Activated naive CD8-positive, alpha-beta T cell treated with anti-CD3 and anti-CD28 coated beads, Interleukin-2, amount 10 ng/mL, durations not matched to agents 7 days and 5 days (primary cell): ENCODE measurements around the gene DNAAF8. TPM values are rescaled to one million over a fixed set of nuclear protein-coding genes. Genes with fewer than 3 reads are reported as not detected.

Source experiments
- ATAC-seq: fragments of 150-1000 bp; cut with Tn5 transposase; one replicate; pipeline ENCODE4 v1.10.0; 2021; ENCODE audit warnings: low read depth, moderate library complexity
- POLR2A ChIA-PET: fragments of 350-600 bp; sonication (Branson Sonifier 250); formaldehyde crosslinking; loops from one replicate; lab custom pipeline; 2021; ENCODE audit warnings: antibody characterized with exemption; lab: Charles Lee
- DNase-seq: peaks from one replicate; pipeline ENCODE4 v3.0.0; 2021
- H3K27ac Mint-ChIP-seq: one replicate; pipeline ENCODE4 v1.8.0; 2022; ENCODE audit warnings: mild to moderate bottlenecking, mixed read lengths
- H3K27me3 Mint-ChIP-seq: one replicate; pipeline ENCODE4 v1.8.0; 2022; ENCODE audit warnings: mild to moderate bottlenecking, moderate library complexity, mixed read lengths
- H3K36me3 Mint-ChIP-seq: one replicate; pipeline ENCODE4 v1.8.0; 2021; ENCODE audit warnings: mild to moderate bottlenecking, mixed read lengths
- H3K4me1 Mint-ChIP-seq: one replicate; pipeline ENCODE4 v1.8.0; 2021; ENCODE audit warnings: mixed read lengths
- H3K4me3 Mint-ChIP-seq: one replicate; pipeline ENCODE4 v1.8.0; 2022; ENCODE audit warnings: mild to moderate bottlenecking, moderate library complexity, mixed read lengths
- H3K9me3 Mint-ChIP-seq: one replicate; pipeline ENCODE4 v1.8.0; 2021; ENCODE audit warnings: mixed read lengths
- total RNA-seq, 2 experiments: library from RNA; stranded (reverse); gene quantifications; one replicate each; pipeline ENCODE4 v1.2.3, GENCODE V29; 2021

Gene DNAAF8
- total RNA-seq, 2 experiments from 2014 or later = 0.23 TPM; not detected in 1

DNA sequence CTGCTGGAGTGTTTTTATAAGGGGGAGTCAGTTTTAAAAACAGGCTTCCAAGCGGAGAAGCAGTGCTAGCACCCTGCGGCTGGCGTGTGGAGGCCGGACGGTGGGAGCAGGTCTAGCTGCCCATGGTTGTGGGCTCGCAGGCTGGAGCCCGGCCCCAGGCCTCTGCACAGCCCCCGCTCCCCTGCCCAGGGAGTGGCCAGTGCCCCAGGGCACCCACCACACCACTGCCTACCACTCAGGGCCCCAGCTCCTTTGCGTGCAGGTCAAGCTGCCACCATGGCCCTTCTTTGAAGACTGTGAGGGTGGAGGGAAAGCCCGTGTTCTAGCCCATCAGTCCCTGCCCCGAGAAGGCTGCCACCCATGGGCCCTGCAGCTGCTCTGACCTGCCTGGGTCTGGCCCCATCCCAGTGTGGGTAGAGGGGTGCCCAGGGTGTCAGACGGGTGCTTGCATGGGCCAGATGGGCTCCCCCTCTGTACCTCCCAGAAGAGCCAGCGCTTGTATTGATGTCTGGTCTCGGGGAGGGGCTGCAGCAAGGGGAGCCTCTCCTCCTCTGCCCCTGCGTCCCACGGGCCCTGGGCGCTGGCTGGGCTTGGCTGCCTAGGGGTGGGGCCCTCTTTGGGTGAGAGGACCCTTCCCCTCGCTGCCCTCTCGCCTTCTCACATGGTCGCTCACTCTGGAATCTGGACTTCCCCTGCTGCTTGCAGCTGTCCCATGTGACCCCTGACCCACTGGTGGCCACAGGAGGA lies 42.5 kb upstream of the DNAAF8 start:
- no peaks in the 10 kb centered on the region for H3K9me3 Mint-ChIP-seq
- peak; percentile 31 for DNase-seq
- H3K4me1 Mint-ChIP-seq = peaks cover 12% of the 10 kb centered on the region
- H3K27me3 Mint-ChIP-seq = no peaks in the 10 kb centered on the region
- POLR2A ChIA-PET = interaction anchor here (1.2 to 3.5 kb wide), 3 partner anchors 10 to 42 kb away, joined by 8 to 22 read pairs (median 8); partner anchors contain the start of genes ANKS3 and DNAAF8
- H3K27ac Mint-ChIP-seq = peak overlapping the region; percentile 73
- H3K36me3 Mint-ChIP-seq = peaks cover 2% of the 10 kb centered on the region
- no peak for ATAC-seq
- peak overlapping the region; percentile 82 for H3K4me3 Mint-ChIP-seq

DNA sequence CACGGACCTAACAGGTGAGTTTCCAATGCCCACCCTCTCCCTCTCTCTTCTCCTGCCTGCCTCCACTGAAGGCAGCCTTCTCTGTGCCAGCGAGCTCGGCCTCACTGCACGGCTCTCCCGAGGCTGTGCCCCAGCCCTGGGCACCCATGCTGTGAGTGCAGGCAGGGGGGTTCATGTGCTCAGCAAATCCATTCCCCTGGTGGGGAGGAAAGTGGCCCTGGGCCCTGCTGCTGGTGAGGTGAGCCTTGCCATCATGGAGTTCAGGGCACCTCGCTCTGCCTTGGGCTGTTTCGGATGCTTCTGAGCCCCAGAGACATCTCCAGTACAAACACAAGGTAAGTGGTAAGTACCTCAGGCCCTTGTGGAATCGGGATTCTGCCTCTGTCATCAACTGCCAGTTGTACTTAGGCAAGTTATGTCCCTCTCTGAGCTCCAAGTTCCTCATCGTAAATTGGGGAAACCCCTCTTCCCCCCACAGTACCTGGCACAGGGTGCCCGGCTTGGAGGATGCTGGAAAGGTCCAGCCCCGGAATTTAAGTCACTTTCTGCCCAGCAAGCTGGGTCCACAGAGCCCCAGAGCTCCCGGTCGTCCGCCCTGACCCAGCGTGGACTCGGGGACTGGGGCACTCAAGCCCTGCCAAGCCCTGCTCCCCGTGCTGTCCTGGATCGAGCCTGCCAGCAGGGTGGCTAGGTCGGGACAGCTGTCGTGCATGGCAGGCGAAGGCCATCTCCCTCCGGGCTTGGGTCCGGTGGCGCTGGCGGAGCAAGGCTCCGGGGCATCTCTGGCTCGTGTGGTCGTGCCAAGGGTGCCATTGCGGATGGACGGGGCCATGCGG lies 41.7 kb upstream of the DNAAF8 start:
- no peaks in the 10 kb centered on the region for H3K27me3 Mint-ChIP-seq
- ATAC-seq (peak; percentile 15), DNase-seq (no peak)
- no peaks in the 10 kb centered on the region for H3K9me3 Mint-ChIP-seq
- POLR2A ChIA-PET = interaction anchor here (0.9 to 3.5 kb wide), 15 partner anchors 11 to 215 kb away, joined by 3 to 22 read pairs (median 5); partner anchors contain the start of genes ANKS3, DNAAF8 and ROGDI
- peaks cover 12% of the 10 kb centered on the region for H3K4me1 Mint-ChIP-seq
- H3K36me3 Mint-ChIP-seq = peaks cover 2% of the 10 kb centered on the region
- peak overlapping the region; percentile 83 for H3K27ac Mint-ChIP-seq
- peak overlapping the region; percentile 82 for H3K4me3 Mint-ChIP-seq

DNA sequence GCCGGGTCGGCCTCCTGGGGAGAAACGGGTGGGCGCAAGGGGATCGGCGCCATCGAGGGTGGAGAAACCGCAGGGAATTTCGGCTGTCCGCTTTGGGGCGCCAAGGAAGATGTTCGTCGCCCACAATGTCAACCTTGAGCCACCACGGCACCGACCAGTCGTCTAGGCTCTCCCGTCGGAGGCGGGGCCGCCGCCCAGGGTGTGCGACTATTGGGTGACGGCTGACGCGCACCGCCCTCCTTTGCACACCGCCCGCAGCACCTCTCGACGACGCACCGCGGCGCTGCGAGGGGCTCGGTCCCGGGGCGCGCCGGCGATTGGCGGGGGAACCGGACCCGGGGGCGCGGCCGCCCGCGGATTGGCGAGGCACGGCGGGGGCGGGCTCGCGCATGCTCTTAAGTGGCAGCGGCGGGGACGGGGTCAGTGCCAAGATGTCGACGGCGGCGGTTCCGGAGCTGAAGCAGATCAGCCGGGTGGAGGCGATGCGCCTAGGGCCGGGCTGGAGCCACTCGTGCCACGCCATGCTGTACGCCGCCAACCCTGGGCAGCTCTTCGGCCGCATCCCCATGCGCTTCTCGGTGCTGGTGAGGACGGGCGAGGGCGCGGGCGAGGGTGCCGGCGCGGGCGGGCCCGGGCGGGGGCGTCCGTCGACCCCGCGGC lies 40.9 kb upstream of the DNAAF8 start, which contains the start of gene NUDT16L1:
Gene NUDT16L1, plus strand, starts transcription at position 267 of the 660 bp plus-strand sequence. Its CDS starts 165 bp downstream, at position 432.
- POLR2A ChIA-PET = interaction anchor here (0.6 to 3.5 kb wide), 14 partner anchors 9 to 216 kb away, joined by 3 to 22 read pairs (median 4); partner anchors contain the start of genes ANKS3, DNAAF8 and ROGDI

DNA sequence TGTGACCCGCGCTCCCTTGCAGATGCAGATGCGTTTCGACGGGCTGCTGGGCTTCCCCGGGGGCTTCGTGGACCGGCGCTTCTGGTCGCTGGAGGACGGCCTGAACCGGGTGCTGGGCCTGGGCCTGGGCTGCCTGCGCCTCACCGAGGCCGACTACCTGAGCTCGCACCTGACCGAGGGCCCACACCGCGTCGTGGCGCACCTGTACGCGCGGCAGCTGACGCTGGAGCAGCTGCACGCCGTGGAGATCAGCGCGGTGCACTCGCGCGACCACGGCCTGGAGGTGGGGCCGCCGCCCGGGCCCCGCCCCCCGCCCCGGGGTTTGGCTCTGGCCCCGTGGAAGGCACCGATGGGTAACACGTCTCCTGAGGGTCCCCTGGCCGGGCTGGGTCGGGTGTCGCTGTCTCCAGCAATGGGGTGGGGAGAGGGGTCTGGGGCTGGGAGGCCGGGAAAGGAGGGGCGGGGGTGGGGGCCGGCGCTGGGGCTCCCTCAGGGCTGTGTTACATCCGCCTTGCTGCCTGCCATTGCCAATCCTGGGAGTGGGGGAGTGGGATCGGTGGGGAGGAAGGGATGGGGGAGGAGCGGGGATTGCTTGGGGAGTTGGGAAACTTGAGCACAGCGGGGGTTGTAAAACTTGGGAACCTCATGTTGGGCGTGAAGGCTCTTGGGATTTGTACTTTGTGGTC lies 40.2 kb upstream of the DNAAF8 start:
- H3K27ac Mint-ChIP-seq = peak overlapping the region; percentile 64
- H3K4me3 Mint-ChIP-seq = peak overlapping the region; percentile 82
- H3K4me1 Mint-ChIP-seq = peaks cover 12% of the 10 kb centered on the region
- ATAC-seq (peak; percentile 19), DNase-seq (peak; percentile 61)
- H3K9me3 Mint-ChIP-seq = no peaks in the 10 kb centered on the region
- POLR2A ChIA-PET = interaction anchor here (0.6 to 3.5 kb wide), 13 partner anchors 9 to 216 kb away, joined by 3 to 22 read pairs (median 4); partner anchors contain the start of genes ANKS3, DNAAF8 and ROGDI
- no peaks in the 10 kb centered on the region for H3K27me3 Mint-ChIP-seq
- H3K36me3 Mint-ChIP-seq = peaks cover 2% of the 10 kb centered on the region

More for the DNA sequence above, 40.9 kb upstream of the DNAAF8 start, which contains the start of gene NUDT16L1:
- Mint-ChIP-seq H3K4me3 (peak within 1 kb of the TSS; percentile 82), H3K27ac (peak within 1 kb of the TSS; percentile 83), H3K9me3 (no peaks in the 10 kb centered on the region), H3K27me3 (no peaks in the 10 kb centered on the region), H3K36me3 (peaks cover 2% of the 10 kb centered on the region), H3K4me1 (peaks cover 12% of the 10 kb centered on the region)
- DNase-seq (peak; percentile 100), ATAC-seq (peak; percentile 91)

DNA sequence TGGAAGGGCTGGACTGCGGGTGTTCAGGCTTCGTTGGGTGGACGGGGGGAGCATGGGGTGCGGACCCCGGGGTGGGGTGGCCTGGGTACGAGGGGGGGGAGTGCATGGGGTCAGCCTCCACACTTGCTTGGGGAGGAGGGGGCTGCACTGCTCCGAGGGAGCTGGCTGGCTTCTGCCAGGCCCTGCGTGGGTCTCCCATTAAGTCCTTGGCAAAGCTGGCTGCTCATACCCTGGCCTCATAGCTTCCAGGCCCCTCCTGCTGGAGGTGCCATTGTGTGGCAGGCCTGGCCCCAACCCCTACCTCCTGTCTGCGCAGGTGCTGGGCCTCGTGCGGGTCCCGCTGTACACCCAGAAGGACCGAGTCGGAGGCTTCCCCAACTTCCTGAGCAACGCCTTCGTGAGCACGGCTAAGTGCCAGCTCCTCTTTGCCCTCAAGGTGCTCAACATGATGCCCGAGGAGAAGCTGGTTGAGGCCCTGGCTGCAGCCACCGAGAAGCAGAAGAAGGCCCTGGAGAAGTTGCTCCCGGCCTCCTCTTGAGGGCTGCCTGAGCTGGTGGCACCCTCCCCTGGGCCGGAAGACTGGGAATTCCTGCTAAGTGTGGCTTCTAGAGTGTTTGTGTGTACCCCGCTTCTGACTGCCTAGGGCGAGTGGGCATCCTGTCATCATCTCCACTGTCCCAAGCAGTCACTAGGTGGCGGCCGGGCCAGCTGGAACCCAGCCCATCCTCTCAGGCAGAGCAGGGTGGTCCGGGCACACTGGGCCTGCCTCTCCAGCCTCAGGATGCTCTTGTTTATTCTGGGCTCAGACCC lies 39.5 kb upstream of the DNAAF8 start:
- H3K4me1 Mint-ChIP-seq = peaks cover 19% of the 10 kb centered on the region
- no peaks in the 10 kb centered on the region for H3K27me3 Mint-ChIP-seq
- no peak for ATAC-seq
- H3K9me3 Mint-ChIP-seq = no peaks in the 10 kb centered on the region
- H3K36me3 Mint-ChIP-seq = peaks cover 8% of the 10 kb centered on the region
- H3K4me3 Mint-ChIP-seq = peak overlapping the region; percentile 82
- no peak for DNase-seq
- POLR2A ChIA-PET = interaction anchor here (0.6 to 3.5 kb wide), 7 partner anchors 10 to 217 kb away, joined by 3 to 22 read pairs (median 8); partner anchors contain the start of genes ANKS3 and DNAAF8
- H3K27ac Mint-ChIP-seq = peak overlapping the region; percentile 64

DNA sequence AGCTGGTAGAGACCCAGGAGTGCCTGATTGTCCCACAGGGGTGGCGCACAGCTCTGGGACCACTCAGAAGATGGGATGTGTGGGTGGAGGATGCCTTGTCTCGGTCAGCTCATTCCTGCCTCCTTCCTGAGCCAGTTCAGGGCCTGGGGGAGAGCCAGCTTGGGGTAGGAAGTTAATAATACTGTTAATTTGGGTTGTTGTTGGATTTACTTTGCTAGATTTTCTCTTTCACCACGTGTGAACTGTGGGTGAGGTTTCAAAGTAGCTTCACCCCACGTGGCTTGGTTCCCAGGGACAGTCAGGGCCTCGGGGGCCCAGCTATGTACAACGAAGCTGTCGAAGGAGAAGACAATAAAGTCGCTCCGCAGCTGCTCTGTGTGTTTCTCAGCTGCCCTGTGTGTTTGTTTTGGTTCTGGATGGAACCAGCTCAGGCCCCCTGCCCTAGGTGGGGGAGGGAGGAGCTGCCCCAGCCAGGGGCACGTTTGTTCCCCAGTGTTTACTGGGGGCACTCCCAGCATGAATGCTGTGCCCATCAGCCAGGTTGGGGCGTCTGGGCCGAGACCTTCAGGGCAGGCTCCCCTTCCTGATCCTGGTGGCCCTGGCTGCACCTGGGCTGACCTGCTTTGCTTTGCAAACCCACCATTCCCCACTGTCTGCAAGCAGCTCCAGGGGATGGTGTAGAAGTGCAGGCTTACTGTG lies 38.7 kb upstream of the DNAAF8 start:
- no peaks in the 10 kb centered on the region for H3K9me3 Mint-ChIP-seq
- ATAC-seq (no peak), DNase-seq (no peak)
- peaks cover 8% of the 10 kb centered on the region for H3K36me3 Mint-ChIP-seq
- POLR2A ChIA-PET = interaction anchor here (1.2 to 1.3 kb wide), 3 partner anchors 11 to 71 kb away, joined by 3 to 5 read pairs (median 4); partner anchors contain the start of gene MGRN1
- no peak overlapping the region for H3K27ac Mint-ChIP-seq
- H3K4me3 Mint-ChIP-seq = peak overlapping the region; percentile 82
- no peaks in the 10 kb centered on the region for H3K27me3 Mint-ChIP-seq
- peaks cover 26% of the 10 kb centered on the region for H3K4me1 Mint-ChIP-seq

DNA sequence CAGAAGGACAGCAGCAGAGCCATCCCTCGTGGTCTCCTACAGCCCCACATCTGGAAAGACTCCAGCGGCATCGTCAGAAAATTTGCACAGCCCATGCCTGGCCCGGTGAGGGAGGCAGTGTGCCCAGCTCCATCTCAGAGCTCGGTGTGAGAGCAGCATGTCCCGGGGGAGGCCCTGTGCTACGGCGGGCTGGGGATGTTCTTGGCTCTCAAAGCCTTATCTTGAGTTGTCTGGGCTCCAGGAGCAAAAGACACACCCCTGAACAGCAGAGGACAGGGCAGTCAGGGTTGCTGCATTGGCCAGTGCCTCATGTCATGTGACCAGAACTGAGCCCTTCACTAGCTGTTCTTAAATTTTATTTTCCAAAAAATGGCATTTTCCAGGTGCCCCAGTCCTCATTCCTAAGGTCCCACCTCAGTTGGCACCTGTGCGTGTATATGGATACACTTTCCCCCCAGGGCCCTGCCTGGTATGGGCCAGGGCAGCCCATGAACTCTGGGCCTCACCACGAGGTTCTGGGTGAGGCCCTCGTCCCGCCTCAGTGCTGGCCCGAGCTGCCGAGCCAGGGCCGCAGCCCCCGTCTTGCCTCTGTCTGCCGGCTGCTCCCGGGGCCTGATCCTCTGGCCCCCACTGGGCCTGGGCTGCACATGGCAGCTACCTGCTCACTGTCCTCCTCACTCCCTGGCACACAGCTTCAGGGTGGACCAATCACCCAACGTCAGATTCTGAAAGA lies 38.0 kb upstream of the DNAAF8 start:
- no peak for ATAC-seq
- POLR2A ChIA-PET = interaction anchor here (1.2 to 1.3 kb wide), 3 partner anchors 11 to 72 kb away, joined by 3 to 5 read pairs (median 4); partner anchors contain the start of gene MGRN1
- H3K36me3 Mint-ChIP-seq = peaks cover 8% of the 10 kb centered on the region
- no peaks in the 10 kb centered on the region for H3K9me3 Mint-ChIP-seq
- no peak overlapping the region for H3K4me3 Mint-ChIP-seq
- H3K4me1 Mint-ChIP-seq = peaks cover 29% of the 10 kb centered on the region
- H3K27ac Mint-ChIP-seq = no peak overlapping the region
- DNase-seq = no peak
- no peaks in the 10 kb centered on the region for H3K27me3 Mint-ChIP-seq

DNA sequence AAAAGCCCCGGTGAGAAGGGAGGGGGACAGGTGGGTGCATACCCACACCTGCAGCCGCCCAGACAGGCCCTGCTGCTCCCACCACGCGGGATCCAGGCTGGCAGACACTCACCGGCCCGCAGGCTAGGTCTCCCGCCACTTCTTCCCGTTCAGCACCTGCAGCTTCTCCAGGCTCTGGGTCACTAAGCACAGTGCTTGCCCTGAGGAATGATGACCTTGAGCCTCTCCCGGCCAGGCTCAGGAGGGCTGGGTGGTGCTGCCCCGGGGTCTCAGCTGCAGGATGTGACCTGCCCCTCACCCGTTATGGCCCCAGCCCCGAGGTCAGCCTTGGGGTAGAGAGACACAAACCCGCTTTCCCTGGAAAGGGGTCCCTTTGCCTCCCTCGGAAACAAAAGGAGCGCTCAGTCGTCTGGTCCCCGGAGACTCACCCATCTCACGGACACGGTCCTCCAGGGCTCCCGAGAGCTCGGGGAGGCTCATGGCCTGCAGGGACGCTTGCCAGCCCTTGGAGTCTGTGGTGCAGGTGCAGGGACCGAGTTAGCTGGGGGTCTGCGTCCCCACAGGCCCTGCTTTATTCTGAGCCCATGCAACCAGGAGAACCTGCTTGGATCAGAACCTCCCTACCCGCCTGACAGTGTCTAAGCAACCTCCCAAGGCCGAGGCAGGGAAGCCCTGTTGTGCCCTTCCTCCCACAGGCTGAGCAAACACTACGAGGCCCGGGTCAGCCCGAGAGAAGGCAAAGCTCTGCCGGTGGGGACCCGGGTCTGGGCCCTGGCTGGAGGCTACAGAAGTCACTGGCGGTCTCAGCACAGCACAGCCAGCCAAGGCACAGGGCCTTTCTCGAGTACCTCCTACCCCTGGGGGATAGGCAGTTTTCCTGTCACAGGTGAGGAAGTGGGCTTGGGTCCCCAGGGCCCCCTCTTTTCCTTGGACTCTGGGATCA lies 37.2 kb upstream of the DNAAF8 start:
- H3K4me3 Mint-ChIP-seq = no peak overlapping the region
- no peak overlapping the region for H3K27ac Mint-ChIP-seq
- POLR2A ChIA-PET = interaction anchor here (1.2 kb wide), 1 partner anchor 73 kb away, joined by 4 read pairs; the partner anchor contains the start of gene MGRN1
- H3K9me3 Mint-ChIP-seq = no peaks in the 10 kb centered on the region
- no peak for DNase-seq
- peaks cover 8% of the 10 kb centered on the region for H3K36me3 Mint-ChIP-seq
- H3K4me1 Mint-ChIP-seq = peaks cover 30% of the 10 kb centered on the region
- ATAC-seq = no peak
- H3K27me3 Mint-ChIP-seq = no peaks in the 10 kb centered on the region

DNA sequence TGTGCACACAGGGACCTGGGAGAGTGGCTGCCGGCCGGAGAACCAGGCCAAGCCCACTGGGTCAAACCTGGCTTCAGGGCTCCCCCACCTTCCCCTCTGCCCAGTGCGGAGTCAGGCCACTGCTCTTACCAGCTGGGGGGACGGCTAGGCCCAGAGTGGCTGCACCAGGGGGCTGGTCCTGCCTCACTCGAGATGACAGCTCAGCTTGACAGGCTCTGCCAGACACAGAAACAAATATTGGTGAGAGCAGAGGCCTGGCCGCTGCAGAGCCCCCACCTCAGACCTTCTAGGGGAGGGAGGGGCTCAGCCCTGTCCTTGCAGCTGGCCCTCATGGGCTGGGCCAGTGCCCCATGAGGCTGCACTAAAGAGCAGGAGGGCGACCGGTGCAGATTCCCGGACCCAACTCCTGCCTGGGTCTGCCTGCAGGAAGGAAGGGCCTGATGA lies 36.5 kb upstream of the DNAAF8 start:
- Mint-ChIP-seq H3K27me3 (no peaks in the 10 kb centered on the region), H3K4me3 (no peak overlapping the region), H3K36me3 (peaks cover 8% of the 10 kb centered on the region), H3K9me3 (no peaks in the 10 kb centered on the region), H3K27ac (no peak overlapping the region), H3K4me1 (peaks cover 25% of the 10 kb centered on the region)
- DNase-seq (no peak), ATAC-seq (no peak)
- POLR2A ChIA-PET = no interaction called here
